ENCODE measurements around the gene TBC1D22A. TPM values are rescaled to one million over a fixed set of nuclear protein-coding genes. Genes with fewer than 3 reads are reported as not detected.

The TBC1D22A gene
- polyA plus RNA-seq, 1 donor from 2014 or later, result 9.3 TPM

- no peak overlapping the region for H3K9ac ChIP-seq (ENCODE audit: low read length)
- H3K9me3 ChIP-seq (ENCODE audit: low read length), result no peaks in the 10 kb centered on the region
- H3F3A ChIP-seq (ENCODE audit: insufficient read depth, low read length, poor library complexity, severe bottlenecking), result no peaks in the 10 kb centered on the region
- no peak overlapping the region for H3K27ac ChIP-seq (ENCODE audit: low read length)
- no peak for TF ChIP-seq RAD21 (conservative IDR thresholded peaks at IDR 0.05)
- no peak for TF ChIP-seq TAF1 (IDR thresholded peaks at IDR 0.05; ENCODE audit: low read depth)
- TF ChIP-seq SMC3 (conservative IDR thresholded peaks at IDR 0.05; ENCODE audit: poor library complexity), result no peak
- TF ChIP-seq, protein P1, sequence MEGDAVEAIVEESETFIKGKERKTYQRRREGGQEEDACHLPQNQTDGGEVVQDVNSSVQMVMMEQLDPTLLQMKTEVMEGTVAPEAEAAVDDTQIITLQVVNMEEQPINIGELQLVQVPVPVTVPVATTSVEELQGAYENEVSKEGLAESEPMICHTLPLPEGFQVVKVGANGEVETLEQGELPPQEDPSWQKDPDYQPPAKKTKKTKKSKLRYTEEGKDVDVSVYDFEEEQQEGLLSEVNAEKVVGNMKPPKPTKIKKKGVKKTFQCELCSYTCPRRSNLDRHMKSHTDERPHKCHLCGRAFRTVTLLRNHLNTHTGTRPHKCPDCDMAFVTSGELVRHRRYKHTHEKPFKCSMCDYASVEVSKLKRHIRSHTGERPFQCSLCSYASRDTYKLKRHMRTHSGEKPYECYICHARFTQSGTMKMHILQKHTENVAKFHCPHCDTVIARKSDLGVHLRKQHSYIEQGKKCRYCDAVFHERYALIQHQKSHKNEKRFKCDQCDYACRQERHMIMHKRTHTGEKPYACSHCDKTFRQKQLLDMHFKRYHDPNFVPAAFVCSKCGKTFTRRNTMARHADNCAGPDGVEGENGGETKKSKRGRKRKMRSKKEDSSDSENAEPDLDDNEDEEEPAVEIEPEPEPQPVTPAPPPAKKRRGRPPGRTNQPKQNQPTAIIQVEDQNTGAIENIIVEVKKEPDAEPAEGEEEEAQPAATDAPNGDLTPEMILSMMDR (IDR thresholded peaks at IDR 0.05; ENCODE audit: poor library complexity, severe bottlenecking), result no peak
- no peak for TF ChIP-seq REST (IDR thresholded peaks at IDR 0.05; ENCODE audit: borderline replicate concordance)
- TF ChIP-seq POLR2AphosphoS5 (IDR thresholded peaks at IDR 0.05), result no peak
- TF ChIP-seq MXI1 (conservative IDR thresholded peaks at IDR 0.05; ENCODE audit: poor library complexity, severe bottlenecking), result no peak
- TF ChIP-seq EZH2 (IDR thresholded peaks at IDR 0.05; ENCODE audit: borderline replicate concordance, insufficient read depth, low read length, poor library complexity, severe bottlenecking), result no peak
- TF ChIP-seq EP300 (conservative IDR thresholded peaks at IDR 0.05; ENCODE audit: poor library complexity, severe bottlenecking), result no peak
- no peak overlapping the region for H3K4me2 ChIP-seq (ENCODE audit: low read length)
- no peak overlapping the region for H3K4me3 ChIP-seq (ENCODE audit: low read length)
- H4K20me1 ChIP-seq (ENCODE audit: insufficient read depth), result no peaks in the 10 kb centered on the region
- no peaks in the 10 kb centered on the region for H3K9me2 ChIP-seq (ENCODE audit: insufficient read depth, low read length)
- no peaks in the 10 kb centered on the region for H3K36me3 ChIP-seq (ENCODE audit: insufficient read depth, low read length)
- H2AFZ ChIP-seq (ENCODE audit: low read depth, low read length), result no peak overlapping the region
- H3K79me2 ChIP-seq (replicated peaks; ENCODE audit: insufficient read depth, low read length), result no peaks in the 10 kb centered on the region
- H3K27me3 ChIP-seq (ENCODE audit: insufficient read depth, low read depth, low read length), result no peaks in the 10 kb centered on the region
Measured at GRCh38 chr22:46849951-46850350, 87.5 kb downstream of the TBC1D22A start.

DNA sequence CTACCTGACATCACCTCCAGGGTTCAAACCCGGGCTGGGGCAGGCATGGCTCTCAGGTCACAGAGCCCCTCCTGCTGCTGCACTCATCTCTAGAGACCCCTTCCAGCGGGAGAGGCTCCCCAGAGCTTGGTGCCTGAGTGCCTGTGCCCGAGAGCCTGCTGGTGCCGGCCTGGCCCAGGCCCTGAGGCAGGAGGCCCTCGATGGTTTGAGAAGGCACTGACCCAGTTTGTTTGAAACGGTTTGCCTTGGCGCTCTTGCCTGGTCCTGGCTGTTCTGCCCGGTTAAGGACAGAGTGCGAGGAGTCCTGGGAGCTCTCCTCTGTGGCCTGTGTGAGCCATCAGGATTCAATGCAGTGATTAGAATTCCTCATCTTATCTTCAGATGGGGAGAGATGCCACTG, 88.9 kb downstream of the TBC1D22A start:
- TF ChIP-seq RAD21 (conservative IDR thresholded peaks at IDR 0.05) (no peak), MXI1 (conservative IDR thresholded peaks at IDR 0.05; ENCODE audit: poor library complexity, severe bottlenecking) (no peak), EP300 (conservative IDR thresholded peaks at IDR 0.05; ENCODE audit: poor library complexity, severe bottlenecking) (no peak), REST (IDR thresholded peaks at IDR 0.05; ENCODE audit: borderline replicate concordance) (no peak)
- Histone ChIP-seq H2AFZ (ENCODE audit: low read depth, low read length) (no peak overlapping the region), H3K9me3 (ENCODE audit: low read length) (no peaks in the 10 kb centered on the region), H3K9ac (ENCODE audit: low read length) (no peak overlapping the region), H3K27me3 (ENCODE audit: insufficient read depth, low read depth, low read length) (no peaks in the 10 kb centered on the region), H3K4me2 (ENCODE audit: low read length) (no peak overlapping the region), H4K20me1 (ENCODE audit: insufficient read depth) (no peaks in the 10 kb centered on the region), H3K4me3 (ENCODE audit: low read length) (no peak overlapping the region), H3K27ac (ENCODE audit: low read length) (no peak overlapping the region), H3K9me2 (ENCODE audit: insufficient read depth, low read length) (no peaks in the 10 kb centered on the region), H3K36me3 (ENCODE audit: insufficient read depth, low read length) (no peaks in the 10 kb centered on the region), H3F3A (ENCODE audit: insufficient read depth, low read length, poor library complexity, severe bottlenecking) (no peaks in the 10 kb centered on the region), H3K79me2 (replicated peaks; ENCODE audit: insufficient read depth, low read length) (no peaks in the 10 kb centered on the region)
